ENCODE measurements around the gene P2RY2. TPM values are rescaled to one million over a fixed set of nuclear protein-coding genes. Genes with fewer than 3 reads are reported as not detected.

The P2RY2 gene
- total RNA-seq, 2 donors from 2014 or later = 0.74 to 3.1 TPM

GRCh38 chr11:73199446-73199845, 18.6 kb upstream of the P2RY2 start:
- no peak for DNase-seq (ENCODE audit: low spot score)
- intact Hi-C loops (cut with DNase I) = no loop called here

GRCh38 chr11:73200256-73200655, 17.8 kb upstream of the P2RY2 start:
- intact Hi-C loops (cut with DNase I) = no loop called here
- DNase-seq (ENCODE audit: low spot score) = no peak

DNA sequence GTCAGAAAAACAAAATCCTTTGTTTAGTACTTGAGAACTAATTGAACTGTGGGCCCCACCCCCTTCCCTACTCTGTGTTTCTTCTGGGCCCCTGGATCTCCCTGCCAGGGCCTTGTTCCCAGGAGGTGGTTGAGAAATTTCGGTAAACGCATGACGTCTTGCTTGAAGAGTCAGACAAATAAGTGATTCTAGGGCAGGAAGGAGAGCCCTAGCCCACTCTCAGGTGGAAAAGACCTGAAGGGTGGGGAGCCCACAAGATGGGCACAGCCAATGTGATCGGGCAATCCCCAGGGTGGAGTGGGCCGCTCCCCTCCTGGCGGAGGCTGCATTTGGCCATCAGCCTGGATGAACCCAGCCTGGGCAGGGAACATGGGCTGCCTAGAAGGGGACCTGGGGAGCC, 16.8 kb upstream of the P2RY2 start:
- intact Hi-C loops (cut with DNase I) = no loop called here
- no peak for DNase-seq (ENCODE audit: low spot score)

DNA sequence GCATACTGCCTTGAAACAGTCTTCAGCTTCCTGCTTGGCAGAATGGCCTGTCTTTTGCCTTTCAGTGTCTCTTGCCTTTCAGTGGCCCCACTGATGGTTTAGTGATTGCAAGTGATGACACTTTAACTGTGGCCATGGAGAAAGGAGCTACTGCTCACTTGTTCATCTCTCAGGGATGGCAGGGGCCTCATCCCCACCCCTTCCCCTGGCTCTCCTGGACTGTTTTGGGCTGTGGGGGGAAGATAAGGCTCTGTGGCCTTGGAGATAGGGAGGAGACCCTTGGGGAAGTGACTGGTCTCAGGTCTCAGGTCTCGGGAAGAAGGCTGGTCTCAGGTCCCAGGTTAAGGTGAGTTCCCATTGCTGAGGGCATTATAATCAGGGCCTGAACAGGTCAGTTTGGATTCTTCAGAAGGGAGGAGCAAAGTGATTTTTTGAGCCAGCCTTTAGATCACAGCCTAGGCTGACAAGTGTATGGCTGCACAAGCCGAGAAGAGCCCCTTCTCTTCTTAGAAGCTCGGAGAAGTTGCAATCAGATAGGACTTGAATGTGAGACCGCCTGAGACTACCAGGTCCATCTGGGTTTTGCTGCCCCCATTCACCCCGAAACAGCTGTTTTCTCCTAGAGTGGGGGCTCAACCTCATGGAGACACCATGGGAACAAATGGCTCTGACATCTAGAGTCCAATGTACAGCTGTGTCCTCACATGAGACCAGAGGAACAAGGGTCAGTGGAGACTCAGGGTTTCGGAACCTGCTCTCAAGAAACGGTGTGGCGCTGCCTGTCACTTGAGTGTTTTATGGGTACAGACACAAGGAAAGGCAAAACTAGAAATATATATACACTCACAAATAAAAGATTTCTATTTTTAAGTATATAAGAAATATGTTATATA, 15.9 kb upstream of the P2RY2 start:
- DNase-seq (ENCODE audit: low spot score) = no peak
- intact Hi-C loops (cut with DNase I) = no loop called here

DNA sequence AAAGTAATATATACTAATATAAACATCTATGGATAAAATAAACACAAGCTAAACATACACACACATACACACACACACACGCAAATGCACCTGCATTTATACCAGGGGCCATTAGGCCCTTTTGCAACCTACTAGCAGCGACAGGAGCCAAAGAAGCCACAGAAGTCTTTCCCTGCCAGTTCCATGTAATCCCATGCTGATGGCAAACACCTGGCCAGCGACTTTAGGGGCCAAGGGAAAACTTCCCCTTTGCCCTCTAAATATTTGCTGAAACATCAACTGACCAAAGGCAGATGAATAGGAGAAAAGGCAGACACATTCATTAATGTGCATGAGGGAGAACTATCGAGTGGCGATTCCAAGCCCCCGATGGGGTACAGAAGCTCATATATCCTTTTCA, 14.8 kb upstream of the P2RY2 start:
- intact Hi-C loops (cut with DNase I) = no loop called here
- DNase-seq (ENCODE audit: low spot score) = no peak

GRCh38 chr11:73203790-73204189, 14.3 kb upstream of the P2RY2 start:
- intact Hi-C loops (cut with DNase I) = no loop called here
- no peak for DNase-seq (ENCODE audit: low spot score)

DNA sequence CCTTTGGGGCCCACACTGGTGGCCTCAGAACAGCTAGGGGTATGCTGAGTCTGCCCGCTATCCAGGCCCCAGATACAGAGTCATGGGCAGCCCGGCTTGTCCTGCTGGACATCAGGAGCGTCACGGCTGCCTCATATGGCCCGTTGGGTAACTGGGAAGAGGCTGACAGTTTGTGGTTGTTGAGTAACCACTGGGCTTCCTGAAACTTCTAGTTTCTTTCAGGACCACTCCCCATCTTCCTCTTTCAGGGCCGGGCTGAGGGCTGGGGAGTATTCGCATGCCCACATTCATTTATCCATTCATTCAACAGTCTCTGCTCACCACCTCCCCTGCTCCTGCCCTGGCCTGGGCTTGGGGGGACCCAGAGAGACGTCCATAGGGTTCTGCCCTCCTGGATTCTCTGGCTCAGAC, 13.4 kb upstream of the P2RY2 start:
- no peak for DNase-seq (ENCODE audit: low spot score)
- intact Hi-C loops (cut with DNase I) = no loop called here

GRCh38 chr11:73205661-73206343, 12.3 kb upstream of the P2RY2 start:
- DNase-seq (ENCODE audit: low spot score) = no peak
- intact Hi-C loops (cut with DNase I) = no loop called here

GRCh38 chr11:73206801-73207200, 11.3 kb upstream of the P2RY2 start:
- intact Hi-C loops (cut with DNase I) = no loop called here
- no peak for DNase-seq (ENCODE audit: low spot score)

DNA sequence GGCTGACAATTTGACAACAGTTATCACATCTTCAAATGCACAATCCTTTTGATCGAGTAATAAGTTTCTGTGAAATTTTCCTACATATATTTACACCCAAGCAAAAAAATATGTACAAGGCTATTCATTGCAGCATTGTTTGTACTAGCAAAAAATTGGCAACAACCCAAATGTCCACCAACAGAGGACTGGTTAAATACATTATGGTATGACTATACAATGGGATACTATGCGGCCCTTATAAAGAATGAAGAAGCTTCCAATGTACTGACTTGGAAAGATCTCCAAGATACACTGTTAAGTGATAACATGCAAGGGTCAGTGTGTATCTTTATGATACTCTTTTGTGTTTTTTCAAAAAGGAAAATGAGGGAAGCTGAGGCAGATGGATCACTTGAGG, 8.2 kb upstream of the P2RY2 start:
- intact Hi-C loops (cut with DNase I) = no loop called here
- no peak for DNase-seq (ENCODE audit: low spot score)

- DNase-seq (ENCODE audit: low spot score) = no peak
- intact Hi-C loops (cut with DNase I) = no loop called here
Measured at GRCh38 chr11:73210916-73211667, 7.0 kb upstream of the P2RY2 start.

DNA sequence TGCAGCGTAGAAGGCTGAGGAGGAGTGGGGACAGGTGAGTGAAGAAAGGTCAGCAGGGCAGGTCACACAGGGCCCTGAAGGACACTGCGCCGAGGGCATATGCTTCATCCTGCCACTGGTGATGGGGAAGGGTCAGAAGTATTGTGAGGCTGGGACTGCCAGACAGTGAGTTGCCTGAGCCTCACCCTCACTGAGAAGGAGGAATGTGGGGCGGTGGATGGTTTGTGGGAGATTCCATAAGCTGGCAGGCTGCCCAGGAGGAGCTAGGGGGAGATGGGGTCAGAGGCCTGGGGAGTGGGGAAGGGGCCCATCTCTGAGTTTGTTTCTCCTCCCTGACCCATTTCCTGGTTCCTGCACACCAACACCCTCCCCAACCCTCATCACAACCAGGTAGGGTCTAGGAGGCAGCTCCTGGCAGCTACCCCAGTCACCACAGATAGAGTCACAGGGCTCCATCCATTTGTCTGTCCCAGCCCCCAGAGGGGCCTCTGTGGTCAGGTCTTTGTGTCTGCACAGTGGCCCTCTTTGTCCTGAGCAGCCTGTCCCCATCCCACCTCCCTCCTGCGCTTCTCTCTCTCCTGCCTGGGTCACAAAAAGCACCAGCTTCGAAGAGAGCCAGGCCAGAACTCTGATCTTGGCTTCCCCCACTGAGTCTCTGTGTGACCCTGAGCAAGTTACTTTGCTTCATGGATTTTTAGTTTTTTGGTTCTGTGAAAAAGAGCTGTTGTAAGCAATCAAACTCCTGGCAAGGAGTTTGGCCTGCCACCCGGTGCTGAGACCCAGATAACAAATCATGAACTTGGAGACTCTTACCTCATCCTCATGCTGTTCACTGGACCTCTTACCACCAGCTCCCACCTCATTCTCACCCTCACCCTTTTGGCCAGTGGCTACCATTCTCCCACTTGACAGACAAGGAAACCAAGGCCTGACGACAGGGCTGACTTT, 4.6 kb upstream of the P2RY2 start:
- DNase-seq (ENCODE audit: low spot score) = peak; percentile 54
- intact Hi-C loops (cut with DNase I) = no loop called here

GRCh38 chr11:73215191-73216134, 2.6 kb upstream of the P2RY2 start:
- DNase-seq (ENCODE audit: low spot score) = peak; percentile 51
- intact Hi-C loops (cut with DNase I) = no loop called here

GRCh38 chr11:73216465-73216864, 1.6 kb upstream of the P2RY2 start:
- intact Hi-C loops (cut with DNase I) = no loop called here
- DNase-seq (ENCODE audit: low spot score) = peak; percentile 7

DNA sequence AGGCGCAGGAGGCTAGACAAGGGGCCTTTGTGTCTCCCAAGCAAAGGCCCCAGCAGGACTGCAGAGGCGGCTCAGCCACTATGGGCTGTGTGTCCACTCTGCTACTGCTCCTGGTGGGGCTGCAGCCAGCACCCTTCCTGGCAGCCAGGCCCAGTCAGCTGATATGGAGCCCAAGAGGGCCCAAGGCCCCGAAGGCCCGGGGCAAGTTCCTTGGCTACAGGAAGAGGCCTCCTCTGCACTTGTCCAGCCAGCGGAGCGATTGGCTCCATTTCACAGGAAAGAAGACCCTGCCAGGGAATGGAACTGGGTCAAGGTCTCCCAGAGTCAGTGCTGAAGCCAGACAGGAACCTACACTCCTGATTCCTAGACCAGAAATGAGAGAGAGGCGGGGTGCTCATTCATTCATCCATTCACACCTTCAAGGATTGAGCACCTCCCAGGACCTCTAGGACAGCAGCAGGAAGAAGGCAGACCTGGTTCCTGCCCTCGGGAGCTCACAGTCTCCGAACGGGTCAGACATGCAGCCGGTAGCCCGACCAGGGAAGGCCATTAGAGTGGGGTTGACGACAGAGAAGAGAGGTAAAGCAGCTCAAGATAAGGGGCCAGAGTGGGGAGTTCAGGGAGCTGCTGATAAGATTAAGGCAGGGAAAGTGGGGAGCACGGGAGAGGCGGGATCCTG, 811 bp upstream of the P2RY2 start:
- peak; percentile 44 for DNase-seq (ENCODE audit: low spot score)

DNA sequence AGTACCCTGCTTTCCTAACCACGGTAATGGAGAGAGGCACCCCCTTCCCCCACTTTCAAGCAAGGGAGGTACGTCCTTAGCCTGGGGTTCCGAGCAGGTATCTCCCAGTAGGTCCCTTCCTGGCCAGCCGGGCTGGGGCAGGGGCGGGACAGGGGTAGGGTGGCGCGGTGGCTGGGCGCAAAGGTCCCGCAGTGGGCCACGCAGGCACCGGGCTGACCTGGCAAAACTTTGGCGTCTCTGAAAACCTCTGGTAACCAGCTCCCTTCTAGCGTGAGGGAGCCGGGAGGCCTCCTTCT, 323 bp upstream of the P2RY2 start:
- DNase-seq (ENCODE audit: low spot score) = no peak
- intact Hi-C loops (cut with DNase I) = no loop called here

More for the DNA sequence above, 811 bp upstream of the P2RY2 start:
- intact Hi-C loops (cut with DNase I) = no loop called here

- intact Hi-C loops (cut with DNase I) = no loop called here
- DNase-seq (ENCODE audit: low spot score) = no peak
Measured at GRCh38 chr11:73218830-73219215, 742 bp downstream of the P2RY2 start.

Measured in posterior vena cava (tissue), 2 donors.